GM21717 (cell line): ENCODE results near the gene HES6.

Source experiments
- ATAC-seq: cut with Tn5 transposase; IDR thresholded peaks from one replicate; pipeline ENCODE4 v1.9.1; 2021; ENCODE audit warnings: mild to moderate bottlenecking, moderate library complexity; ENCODE audit not compliant: unreplicated experiment

HES6 gene

DNA sequence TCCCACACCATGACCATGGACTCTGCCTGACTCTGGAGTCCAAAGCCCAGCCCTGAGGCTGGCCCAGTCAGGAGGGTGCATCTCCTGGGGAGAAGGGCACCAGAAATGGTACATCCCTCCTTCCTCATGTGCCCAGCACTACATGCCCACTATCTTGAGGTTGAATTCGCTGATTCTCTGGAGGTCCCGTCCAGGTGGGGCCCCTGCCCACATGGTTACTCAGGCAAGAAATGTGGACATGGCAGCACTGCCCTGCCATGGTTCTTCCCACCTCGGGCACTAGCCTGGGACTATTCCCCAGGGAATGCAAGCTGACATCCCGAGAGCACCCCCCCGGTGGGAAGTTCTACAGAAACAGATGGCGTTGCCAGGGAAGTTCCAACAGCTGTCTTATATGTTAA, 15.3 kb upstream of the HES6 start:
- ATAC-seq: no peak

DNA sequence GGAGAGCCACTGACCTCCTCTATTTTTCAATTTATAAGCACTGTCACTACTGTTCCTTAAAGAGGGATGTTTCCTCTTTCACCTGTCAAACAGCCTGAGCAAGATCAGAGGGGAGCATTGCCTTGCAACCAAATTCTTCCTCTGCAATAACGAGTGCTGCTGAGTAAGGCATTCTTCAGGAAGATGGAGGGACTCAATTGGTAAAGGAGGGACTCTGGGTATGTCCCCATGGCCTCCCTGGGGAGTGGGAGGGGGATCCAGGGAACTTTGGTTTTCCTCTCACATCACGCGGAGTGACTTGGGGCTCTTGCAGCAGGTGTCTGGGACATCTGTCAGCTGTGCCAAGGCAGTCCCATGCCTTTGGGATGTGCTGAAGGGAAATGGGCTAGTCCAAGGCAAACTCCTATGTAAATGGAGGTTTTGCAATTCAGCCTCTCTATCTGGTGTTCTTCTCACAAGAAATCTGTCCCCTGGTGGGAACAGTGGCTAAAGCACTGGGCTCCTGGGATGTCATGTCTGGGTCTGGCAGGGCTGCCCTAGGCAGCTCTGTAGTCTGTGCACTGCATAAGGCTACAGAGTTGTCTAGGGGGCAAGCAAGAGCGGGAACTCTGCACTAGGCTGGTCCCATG, 14.4 kb upstream of the HES6 start:
- no peak for ATAC-seq

DNA sequence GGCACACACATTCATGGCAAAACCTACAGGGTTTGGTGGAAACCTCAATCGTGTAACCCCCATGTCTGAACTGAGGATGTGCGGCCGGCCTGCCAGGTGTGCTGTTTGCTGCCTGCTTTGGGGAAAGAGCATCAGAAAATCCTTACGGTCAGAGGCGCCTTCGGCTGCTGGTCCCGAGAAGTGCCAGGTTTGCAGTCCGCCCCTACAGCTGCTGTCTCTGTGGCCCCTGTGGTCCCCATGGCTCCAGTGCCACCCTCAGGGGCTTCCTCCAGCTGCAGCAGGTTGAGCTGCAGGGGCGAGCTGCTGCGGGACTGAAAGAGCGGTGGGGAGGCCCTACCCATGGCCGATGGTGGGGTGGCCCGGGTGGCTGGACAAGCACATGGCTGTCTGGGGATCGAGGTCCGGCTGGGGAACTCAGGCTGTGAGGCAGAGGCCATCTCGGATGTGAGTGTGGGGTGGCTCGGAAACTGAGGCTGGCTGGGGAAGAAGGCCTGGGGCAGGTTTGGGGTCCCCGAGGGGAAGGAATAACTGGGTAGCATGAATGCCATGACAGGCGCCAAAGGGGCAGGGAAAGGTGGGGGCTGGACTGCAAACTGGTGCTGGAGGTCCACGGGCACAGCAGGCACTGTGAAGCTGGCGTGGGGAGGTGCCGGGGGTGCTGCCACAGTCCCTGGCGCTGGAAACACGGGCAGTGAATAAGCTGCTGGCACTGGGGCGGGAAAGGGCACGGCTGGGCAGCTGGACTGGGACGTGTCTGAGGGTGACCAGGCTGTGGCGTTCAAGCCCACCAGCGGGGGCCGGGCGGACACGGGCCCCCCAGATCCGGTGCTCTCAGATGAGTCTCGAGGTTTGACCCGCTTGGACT, 13.2 kb upstream of the HES6 start:
- ATAC-seq: no peak

DNA sequence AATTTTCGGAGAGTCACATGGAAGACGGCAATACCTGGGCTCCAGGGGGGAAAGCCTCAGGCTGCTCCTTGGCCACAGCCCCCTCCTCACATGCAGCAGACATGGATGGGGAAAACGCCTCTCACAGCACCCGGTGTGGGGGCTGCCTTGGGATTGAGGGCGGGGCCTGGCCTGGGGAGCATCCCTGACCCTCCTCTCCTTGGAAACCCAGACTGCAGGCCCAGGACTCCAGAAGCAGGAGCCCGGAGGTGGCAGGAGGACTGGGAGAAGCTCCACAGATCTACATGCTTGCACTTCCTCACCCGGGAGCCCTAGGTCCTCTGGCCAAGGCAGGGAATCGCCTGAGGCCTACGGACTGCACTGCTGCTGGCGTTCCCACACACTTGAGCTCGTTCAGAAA, 12.1 kb upstream of the HES6 start:
- no peak for ATAC-seq

DNA sequence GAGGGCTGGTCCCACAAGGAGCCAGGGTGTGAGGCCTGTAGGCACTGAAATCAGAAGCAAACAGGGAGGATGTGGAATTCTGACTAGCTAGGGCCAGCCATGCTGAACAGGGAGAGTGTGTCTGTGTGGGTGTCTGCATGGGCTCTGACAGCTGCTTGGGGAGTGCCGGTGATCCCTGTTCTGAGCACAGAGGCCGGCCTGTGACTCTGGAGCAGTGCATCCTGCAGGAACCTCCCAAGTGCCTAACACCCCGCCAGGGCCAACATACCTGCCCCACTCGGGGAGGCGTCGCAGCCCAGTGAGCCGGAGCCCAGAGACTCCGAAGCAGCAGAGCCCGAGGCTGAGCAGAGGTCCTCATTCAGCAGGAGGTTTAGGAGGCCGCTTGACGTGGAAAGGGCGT, 11.5 kb upstream of the HES6 start:
- no peak for ATAC-seq

DNA sequence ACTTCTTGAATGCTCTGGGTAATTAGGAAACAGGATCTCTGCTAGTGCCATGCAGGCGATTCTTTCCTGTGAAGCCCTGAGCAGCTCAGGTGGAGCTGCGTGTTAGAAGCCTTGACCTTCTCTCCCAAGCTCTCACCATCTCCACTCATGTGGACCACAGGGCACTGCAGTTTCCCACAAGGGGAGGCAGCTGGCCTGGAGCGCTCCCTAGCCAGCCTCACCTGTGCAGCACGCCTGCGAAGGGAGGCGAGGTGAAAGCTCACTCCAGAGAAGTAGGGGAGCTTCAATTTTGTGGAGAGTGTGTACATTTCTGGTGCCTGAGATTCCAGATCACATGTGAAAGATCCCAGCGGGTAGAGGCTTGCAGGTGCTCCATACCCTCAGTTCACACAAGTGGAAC, 11.1 kb upstream of the HES6 start:
- no peak for ATAC-seq

DNA sequence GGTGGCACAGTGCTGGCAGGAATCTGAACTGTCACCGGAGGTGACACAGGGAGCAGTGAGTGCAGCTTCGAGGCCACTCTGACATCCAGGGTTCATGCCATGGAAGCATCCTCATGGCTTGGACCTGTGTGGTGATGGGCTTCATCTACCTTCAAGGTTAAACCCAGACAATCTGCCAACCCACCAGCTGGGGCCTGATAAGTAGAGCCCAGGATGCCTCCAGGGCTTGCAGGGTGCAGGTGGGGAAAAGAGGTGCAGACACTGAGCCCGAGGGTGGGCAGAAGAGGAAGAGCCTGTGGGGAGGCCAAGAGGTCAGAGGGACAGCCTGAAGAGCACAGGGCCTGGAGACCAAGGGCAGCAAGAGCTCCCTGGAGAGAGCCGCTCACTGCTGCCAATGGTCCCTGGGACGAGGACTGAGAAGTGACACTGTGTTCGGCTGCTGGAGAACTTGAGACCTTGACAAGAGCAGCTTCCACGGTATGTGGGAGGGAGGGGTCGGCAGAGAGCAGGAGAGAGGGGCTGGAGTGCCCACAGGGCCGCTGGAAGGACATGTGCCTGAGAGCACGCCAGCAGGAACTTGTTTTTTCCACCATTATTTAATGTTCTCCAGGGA, 8.1 kb upstream of the HES6 start:
- no peak for ATAC-seq

DNA sequence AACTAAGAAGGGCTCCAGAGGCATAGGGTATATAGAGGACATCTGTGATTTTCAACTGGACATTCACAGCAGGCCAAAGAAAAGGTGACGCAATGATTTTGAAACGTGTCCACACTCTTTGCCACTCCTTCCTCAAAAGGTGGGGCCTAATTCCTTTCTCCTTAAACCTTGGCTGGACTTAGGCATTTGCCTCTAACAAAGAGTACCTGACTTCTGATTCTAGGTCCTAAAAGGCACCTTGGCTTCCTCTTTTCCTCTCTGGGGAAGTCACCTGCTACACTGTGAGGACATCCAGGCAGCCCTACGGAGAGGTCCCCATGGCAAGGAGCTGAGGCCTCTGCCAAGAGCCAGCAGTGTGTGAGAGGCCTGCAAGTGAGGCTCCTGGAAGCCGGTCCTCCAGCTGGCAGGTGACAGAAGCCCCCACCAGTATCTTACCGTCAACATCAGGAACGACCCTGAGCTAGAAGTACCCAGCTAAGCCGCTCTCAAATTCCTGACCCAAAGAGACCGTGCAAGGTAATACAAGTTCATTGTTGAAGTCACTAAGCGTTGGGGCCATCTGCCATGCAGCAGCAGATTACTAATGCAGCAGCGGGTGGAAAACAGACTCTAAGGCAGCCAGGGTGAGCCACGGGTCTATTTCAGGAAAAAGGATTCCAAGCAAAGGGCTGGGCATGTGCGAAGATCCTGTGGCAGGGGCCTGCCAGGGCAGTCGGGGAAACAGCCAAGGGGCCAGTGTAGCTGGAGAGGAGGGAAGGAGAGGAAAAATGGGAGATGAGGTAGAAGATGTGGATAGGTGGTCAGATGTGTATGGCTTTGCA, 7.4 kb upstream of the HES6 start:
- no peak for ATAC-seq

DNA sequence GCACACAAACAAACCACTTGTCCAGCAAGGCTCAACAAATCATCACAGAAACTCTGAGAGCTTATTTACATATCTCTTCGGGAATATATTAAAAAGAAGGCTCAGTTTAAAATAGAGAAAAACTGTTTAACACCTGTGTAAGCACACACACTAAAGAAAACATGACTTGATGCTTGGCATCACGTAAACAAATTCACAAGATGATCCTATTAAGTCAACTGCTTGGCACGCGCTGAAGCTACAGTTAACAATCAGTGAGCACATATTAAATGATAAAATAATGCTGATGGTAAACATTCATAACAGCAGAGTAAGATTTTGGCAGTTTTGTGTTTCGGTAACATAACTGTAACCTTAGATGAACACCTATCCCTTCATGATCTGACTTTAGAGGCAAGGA, 4.3 kb upstream of the HES6 start:
- ATAC-seq: no peak

DNA sequence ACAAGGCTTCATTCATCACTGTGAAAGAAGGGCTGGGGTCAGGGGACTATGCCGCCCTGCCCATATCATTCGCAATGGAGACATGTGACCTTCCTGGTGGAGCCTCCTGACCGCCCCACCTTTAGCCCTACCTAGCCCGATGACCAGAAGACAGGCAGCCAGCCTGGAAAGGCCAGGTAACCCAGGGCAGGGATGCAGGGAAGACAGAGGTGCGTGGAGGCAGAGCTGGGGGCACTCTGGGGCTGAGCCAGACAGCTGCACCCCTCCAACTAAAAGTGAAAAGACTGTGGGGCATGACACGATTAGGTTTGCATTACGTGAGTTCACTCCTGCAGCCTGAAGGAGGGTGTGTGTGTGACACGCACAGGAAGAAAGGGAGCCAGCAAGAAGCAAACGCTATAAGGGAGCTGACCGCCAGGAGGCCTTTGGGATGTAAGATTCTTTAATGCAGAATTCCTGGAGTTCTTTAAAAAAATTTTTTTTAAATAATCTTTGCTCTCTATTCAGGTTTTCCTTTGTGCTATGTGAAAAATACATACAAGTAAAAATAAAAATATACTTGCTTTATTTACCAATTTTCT, 3.7 kb upstream of the HES6 start:
- no peak for ATAC-seq

DNA sequence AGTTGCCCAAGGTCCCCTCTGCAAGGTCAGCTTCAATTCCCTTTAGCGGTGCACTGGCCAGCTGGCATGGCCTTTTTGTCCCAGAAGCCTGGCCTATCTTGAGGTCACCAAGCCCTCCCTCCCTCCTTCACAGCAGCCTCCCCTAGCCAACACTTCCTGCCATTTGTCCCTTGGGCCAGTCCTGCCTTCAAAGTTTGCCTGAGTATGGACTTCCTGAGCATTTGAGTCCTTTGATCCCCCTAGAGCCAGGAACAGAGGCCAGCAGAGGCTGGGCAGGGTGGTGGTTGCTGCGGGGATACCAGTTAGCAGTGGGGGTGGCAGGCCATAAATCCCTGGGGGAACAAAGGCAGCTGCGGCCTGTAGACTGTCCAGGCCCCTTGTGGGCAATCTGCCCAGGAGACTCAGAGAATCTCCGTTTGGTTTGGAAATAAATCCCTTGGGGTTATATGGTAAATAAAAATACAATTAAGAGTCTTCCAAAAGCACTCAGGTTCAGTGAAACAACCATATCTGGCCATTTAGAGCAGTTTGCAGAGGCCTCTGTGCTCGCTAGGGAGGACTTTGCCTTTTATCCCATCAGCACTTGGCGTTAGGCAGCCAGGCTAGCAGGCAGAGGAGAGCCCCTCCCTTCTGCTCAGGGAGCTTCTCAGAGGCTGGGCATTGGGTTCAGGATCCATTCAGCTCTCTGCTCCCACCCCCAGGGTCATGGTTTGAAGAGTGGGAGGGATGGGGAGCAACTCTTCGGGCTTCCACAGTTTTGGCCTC, 3.1 kb upstream of the HES6 start:
- no peak for ATAC-seq

DNA sequence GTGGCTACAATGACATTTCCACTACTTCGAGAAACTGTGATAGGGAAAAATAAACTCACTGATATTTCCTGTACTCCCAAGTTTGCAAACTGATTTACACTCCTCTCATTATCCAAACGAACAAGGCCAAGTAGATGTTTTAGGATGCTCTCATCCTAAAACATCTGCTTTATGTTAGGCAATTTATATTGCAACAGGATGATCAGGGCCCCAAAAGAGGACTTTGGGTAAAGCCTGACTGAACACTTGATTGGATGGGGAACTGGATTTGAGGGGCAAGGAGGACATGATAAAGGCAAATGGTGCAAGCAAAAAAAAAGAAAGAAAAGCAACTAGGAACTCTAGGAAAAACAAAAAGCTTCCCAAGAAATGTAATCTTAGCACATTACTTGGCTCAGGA, 2.1 kb upstream of the HES6 start:
- ATAC-seq: no peak

DNA sequence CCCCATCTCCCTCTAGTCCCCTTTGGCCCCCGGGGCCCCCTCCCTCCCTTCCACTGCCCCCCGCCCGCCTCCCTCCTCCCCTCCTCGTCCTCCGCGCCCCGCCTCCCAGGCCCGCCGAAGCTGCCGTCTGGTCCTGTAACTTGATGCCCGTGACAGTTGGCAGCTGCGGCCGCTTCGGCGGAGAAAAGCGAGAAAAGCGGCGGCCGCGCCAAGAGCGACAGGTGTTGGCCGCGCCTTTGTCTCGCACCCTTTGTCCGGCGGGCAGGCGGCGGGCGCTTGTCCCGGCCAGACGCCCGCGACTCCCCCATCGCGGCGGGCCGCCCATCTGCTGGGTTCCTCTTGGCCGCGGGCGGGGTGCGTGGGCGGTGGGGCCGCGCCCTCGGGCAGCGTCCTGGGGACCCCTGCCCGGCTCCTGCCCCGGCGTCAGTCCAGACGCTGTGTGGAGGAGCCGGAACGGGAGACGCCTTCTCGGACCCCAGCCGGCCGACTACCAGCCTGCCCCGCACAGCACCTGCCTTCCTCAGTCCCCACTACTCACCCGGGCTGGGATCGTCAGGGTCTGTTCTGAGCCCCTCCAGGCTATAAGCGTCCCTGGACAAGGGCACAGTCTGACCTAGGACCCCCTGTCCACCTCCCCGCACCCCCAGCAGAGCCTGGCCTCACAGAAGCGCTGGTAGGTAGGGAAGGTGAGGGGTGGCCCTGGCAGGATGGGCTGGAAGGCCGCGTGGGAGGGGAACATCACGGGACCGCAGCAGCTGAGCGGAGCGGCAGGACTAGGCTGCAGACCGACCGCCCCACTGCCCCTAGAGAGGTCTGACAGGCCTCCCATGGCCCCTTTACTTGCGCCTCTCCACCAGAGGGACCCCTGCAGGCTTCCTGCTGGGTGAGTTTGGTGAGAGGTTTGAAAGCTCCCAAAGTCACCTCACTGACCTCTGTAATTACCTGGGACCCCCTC, 1.2 kb upstream of the HES6 start:
- no peak for ATAC-seq

DNA sequence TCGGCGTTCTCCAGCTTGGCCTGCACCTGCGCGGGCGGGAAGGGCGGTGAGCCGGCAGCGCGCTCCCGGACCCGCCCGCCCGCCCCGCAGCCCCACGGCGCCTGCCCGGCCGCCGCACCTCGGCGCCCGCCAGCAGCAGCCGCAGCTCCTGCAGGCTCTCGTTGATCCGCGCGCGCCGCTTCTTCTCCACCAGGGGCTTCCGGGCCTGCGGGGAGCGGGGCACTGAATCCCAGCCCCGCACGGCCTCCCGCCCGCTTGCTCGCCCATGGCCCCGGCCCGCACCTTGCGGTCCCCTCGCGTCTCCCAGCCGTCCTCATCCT, 335 bp downstream of the HES6 start:
- peak; percentile 23 for ATAC-seq

DNA sequence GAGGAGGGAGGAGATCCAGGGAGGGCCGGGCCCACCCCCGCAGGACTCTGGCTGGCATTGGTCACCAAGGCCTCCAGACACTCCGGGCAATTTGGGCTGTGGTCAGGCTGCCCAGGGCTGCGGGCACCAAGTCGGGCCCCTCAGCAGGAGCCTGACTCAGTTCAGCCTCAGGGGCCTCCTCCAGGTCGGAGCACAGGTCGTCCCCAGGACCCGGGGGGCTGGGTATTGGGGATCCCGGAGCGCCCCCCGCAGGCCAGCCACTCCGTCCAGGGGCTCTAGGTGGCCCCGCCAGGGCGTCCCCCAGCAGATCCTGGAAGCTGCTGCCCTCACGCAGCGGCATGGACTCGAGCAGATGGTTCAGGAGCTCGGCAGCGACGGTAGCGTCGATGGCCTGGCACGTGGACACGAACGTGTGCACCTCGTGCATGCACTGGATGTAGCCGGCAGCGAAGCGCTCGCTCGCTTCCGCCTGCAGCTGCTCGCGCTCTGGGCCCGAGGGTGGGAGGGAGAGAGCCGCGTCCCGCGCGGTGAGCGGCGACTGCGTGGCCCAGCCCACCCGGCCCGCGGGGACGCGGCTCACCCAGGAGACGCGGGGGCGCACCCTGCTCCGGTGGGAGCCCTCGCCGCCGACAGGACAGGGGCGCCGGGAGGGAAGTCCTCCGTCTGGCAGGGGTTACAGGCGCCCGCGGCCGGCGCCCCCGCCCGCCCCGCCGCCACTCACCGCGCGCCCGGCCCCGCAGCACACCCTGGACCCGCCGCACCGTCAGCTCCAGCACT, 884 bp downstream of the HES6 start:
- no peak for ATAC-seq

DNA sequence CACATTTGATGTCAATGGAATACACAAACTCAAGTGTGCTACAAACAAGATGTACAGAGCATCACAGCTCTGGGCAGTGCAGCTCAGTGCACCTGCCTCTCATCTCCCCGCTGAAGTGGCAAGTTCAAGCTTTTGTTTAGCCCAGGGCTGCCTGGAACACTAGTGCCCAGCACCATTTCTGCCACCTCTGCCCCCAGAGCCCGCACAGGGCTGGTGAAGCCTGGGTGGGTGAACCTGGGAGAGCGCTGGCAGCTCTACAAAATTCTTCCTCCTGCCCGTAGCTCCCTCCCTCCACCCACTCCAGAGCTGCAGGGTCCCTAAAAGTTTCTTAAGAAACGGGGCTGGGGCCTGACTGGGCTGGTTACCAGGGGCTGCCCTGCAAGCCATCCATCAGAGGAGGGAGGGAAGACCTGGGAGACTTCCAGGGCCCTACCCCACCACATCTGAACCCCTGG, 1.5 kb downstream of the HES6 start:
- ATAC-seq: no peak

DNA sequence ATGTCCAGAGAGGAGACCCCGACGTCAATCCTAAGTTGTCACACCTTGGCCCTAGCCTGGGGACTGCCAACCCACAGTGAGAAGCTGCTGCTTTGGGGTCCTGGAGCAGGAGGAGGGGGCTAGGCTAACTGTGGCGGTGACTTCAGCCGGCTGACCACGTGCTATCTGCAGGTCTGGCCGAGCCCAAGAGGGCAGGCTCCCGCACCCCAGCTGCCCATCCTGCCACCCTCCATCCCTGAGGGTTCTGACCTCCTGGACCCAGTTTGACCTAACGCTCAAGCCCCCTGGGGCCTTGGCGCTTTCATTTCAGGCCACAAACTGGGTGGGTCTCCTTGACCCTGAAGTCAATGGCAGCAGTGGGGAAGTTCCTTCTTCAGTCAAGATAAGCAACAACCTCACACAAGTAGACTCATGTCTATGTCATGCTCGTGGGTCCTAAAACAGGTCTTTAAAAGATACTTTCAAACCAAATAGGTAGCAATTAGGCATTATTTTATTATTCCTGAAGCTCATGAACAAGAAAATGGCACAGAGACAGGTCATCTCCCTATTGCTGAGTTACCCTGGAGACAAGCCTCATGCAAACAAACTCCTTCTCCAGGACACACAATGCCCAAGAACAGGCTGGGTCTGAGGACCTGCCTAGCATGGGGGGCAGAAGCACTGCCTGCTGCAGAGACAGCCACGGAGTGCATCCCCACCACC, 2.3 kb downstream of the HES6 start:
- no peak for ATAC-seq

DNA sequence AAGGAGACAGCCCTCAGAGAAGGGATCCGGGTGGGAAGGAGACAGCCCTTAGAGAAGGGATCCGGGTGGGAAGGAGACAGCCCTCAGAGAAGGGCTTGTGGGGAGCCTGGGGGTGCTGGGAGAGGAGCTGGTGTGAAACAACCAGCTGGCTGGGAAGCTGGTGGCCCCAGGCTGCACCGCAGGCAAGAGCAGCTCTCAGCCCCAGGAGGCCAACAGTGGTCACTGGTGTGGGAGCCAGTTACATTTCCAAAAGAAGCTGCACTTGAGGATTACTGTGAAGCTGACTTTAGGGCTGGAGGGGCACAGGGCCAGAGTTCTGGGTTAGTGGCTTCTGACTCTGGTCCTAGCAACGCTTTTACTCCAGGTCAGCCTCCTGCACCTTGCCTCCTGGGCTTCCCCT, 3.3 kb downstream of the HES6 start:
- ATAC-seq: no peak
